Fibroblast of the aortic adventitia (primary cell): ENCODE results near the gene AADACL3. TPM values are rescaled to one million over a fixed set of nuclear protein-coding genes. Genes with fewer than 3 reads are reported as not detected.

Experiments used
- DNase-seq: peaks from one replicate; pipeline ENCODE4 v3.0.0-alpha.2; 2010; ENCODE audit warnings: low read depth
- H3K4me3 ChIP-seq: 2 replicates; pipeline ENCODE4 v1.5.1; 2011; ENCODE audit warnings: low read depth, mild to moderate bottlenecking, control low read depth, low read length, moderate library complexity
- CTCF ChIP-seq: IDR thresholded peaks from 2 replicates; pipeline ENCODE4 v1.5.1; 2011; ENCODE audit warnings: mild to moderate bottlenecking, low read length, control low read depth, inconsistent platforms; ENCODE audit not compliant: insufficient read depth
- total RNA-seq: library from RNA; depleted of rRNA; stranded (reverse); fragments of >200 nt; gene quantifications from 2 replicates; pipeline ENCODE4 v1.2.3, GENCODE V29; 2012; ENCODE audit warnings: low replicate concordance

AADACL3 gene
- total RNA-seq, 1 donor: not detected

- no peak for DNase-seq
- no peak overlapping the region for H3K4me3 ChIP-seq
- no peak for TF ChIP-seq CTCF
Measured at GRCh38 chr1:12678820-12679219, 37.1 kb upstream of the AADACL3 start.

- no peak for TF ChIP-seq CTCF
Measured at GRCh38 chr1:12690156-12690555, 25.8 kb upstream of the AADACL3 start.

GRCh38 chr1:12692967-12693782, 22.7 kb upstream of the AADACL3 start:
- no peak for TF ChIP-seq CTCF
- DNase-seq: peak; percentile 60
- no peak overlapping the region for H3K4me3 ChIP-seq

More at GRCh38 chr1:12690156-12690555, 25.8 kb upstream of the AADACL3 start:
- DNase-seq: no peak
- no peak overlapping the region for H3K4me3 ChIP-seq

- no peak overlapping the region for H3K4me3 ChIP-seq
- no peak for TF ChIP-seq CTCF
- DNase-seq: no peak
Measured at GRCh38 chr1:12696658-12697057, 19.3 kb upstream of the AADACL3 start.

GRCh38 chr1:12697397-12697796, 18.5 kb upstream of the AADACL3 start:
- no peak for TF ChIP-seq CTCF
- no peak overlapping the region for H3K4me3 ChIP-seq
- peak; percentile 14 for DNase-seq

GRCh38 chr1:12703821-12704451, 12.0 kb upstream of the AADACL3 start:
- TF ChIP-seq CTCF: no peak
- no peak overlapping the region for H3K4me3 ChIP-seq
- no peak for DNase-seq
